ENCODE measurements around the gene CPZ. TPM values are rescaled to one million over a fixed set of nuclear protein-coding genes. Genes with fewer than 3 reads are reported as not detected.

Gene CPZ
- total RNA-seq: under 0.01 TPM in 1 of 2 replicates, not detected in the other

GRCh38 chr4:8592366-8593263 is at the start of gene CPZ:
CPZ (plus strand) TSS chr4:8592765; CDS start chr4:8592834, 69 bp downstream.

GRCh38 chr4:8580321-8581093 is 12.1 kb upstream of the CPZ start, which contains the start of gene GPR78:
GPR78 (plus strand) TSS chr4:8580392; CDS start chr4:8580983, 591 bp downstream.

Other genes starting within 250 kb of the CPZ start
- 17.5 and 31.3 TPM in 2 replicates for gene ACOX3, start 152.0 kb upstream of the CPZ start, total RNA-seq
- gene TRMT44, start 152.0 kb upstream of the CPZ start, total RNA-seq: 5.8 and 12.1 TPM in 2 replicates
- not detected in 2 replicates for gene GPR78, start 12.4 kb upstream of the CPZ start, total RNA-seq

All from bladder microvascular endothelial cell (primary cell).